ENCODE data around the gene CD151.

CD151 gene

DNA sequence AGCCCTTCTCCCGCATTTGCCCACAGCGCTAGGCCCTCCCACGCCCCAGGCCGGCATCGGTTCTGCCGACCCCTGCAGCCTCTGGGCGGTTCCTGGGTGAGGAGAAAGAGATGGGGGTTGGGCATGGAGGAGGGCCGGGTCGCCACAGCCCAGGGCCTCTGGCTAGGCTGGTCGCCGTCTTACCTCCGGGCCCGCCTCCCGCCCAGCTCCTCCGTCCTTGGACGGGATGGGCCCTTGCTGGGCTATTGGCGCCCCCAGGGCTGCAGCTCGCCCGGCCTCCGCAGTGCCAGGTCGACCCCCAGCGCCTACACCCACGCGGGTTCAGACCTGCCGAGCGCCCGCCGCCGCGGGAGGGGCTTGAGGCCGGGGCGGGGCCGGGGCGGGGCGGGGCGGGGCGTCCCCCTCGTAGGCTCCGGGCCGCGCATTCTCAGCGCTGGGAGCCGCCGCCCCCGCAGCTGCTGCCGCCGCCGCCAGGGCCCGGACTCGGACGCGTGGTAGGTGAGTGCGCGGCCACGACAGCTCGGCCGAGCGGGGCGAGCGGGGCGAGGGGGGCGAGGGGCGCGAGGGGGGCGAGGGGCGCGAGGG is at the start of gene CD151:
Gene CD151 (plus strand): TSS at position 424 of the 585 bp plus-strand sequence. CDS start 3,118 bp downstream, outside the sequence.
- peak within 1 kb of the TSS; percentile 74 for H3K4me3 ChIP-seq (ENCODE audit: low read depth, low read length)
- TF ChIP-seq, protein P1, sequence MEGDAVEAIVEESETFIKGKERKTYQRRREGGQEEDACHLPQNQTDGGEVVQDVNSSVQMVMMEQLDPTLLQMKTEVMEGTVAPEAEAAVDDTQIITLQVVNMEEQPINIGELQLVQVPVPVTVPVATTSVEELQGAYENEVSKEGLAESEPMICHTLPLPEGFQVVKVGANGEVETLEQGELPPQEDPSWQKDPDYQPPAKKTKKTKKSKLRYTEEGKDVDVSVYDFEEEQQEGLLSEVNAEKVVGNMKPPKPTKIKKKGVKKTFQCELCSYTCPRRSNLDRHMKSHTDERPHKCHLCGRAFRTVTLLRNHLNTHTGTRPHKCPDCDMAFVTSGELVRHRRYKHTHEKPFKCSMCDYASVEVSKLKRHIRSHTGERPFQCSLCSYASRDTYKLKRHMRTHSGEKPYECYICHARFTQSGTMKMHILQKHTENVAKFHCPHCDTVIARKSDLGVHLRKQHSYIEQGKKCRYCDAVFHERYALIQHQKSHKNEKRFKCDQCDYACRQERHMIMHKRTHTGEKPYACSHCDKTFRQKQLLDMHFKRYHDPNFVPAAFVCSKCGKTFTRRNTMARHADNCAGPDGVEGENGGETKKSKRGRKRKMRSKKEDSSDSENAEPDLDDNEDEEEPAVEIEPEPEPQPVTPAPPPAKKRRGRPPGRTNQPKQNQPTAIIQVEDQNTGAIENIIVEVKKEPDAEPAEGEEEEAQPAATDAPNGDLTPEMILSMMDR (IDR thresholded peaks at IDR 0.05; ENCODE audit: low read depth, low read length), result no peak

DNA sequence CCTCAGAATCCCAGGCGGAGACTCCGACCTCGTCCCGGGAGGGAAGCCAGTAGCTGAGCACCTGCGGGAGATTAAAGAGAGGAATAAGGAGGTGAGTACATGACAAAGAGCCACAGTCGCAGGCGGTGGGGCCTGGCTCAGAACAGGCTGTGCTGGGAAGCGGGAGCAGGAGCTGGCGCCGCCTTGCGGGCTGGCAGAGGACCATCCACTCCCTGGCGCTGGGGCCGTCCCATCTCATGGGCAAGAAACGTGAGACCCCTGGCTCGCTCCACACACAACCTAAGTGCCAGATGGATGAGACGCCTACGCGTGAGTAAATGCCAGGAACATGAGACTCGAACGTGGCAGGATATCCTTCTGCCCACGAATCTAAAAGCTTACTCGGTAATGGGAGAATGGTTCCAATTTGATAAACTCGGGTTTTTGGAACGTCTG is 49.2 kb upstream of the CD151 start:
- no peak overlapping the region for H3K4me3 ChIP-seq (ENCODE audit: low read depth, low read length)
- TF ChIP-seq, protein P1 (IDR thresholded peaks at IDR 0.05; ENCODE audit: low read depth, low read length), result peak; percentile 97

GRCh38 chr11:786235-787083 is 46.3 kb upstream of the CD151 start:
- TF ChIP-seq, protein P1 (IDR thresholded peaks at IDR 0.05; ENCODE audit: low read depth, low read length), result no peak

DNA sequence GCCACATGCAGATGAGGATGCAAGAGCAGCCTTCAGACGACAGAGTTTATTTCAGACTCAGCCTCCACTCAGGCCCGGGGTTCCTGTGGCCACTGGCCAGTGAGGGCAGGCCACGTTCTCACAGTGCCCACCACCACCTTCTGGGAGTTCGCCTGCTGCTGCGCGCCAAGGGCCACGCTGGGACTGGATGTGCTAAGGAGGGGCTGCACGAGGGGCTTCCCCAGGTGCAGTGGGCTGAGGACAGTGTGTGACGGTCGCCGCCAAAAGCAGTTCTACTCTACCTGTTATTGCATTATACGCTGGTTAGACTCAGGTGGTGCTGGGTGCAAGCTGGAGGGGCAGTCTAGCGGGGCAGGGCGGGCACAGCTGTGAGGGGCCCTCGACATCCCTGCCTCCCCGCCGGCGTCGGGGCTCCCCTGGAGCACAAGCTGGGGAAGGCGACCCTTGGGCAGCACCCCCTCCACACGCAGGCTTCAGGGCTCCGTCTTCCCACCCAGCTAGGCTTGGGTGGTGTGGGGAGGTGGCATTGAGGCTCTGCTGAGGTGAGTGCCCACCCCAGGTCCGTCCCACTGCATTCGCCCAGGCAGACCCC is 45.6 kb upstream of the CD151 start:
- H3K4me3 ChIP-seq (ENCODE audit: low read depth, low read length), result no peak overlapping the region
- TF ChIP-seq, protein P1 (IDR thresholded peaks at IDR 0.05; ENCODE audit: low read depth, low read length), result no peak

More at GRCh38 chr11:786235-787083, 46.3 kb upstream of the CD151 start:
- no peak overlapping the region for H3K4me3 ChIP-seq (ENCODE audit: low read depth, low read length)

GRCh38 chr11:788009-788640 is 44.6 kb upstream of the CD151 start:
- no peak overlapping the region for H3K4me3 ChIP-seq (ENCODE audit: low read depth, low read length)

DNA sequence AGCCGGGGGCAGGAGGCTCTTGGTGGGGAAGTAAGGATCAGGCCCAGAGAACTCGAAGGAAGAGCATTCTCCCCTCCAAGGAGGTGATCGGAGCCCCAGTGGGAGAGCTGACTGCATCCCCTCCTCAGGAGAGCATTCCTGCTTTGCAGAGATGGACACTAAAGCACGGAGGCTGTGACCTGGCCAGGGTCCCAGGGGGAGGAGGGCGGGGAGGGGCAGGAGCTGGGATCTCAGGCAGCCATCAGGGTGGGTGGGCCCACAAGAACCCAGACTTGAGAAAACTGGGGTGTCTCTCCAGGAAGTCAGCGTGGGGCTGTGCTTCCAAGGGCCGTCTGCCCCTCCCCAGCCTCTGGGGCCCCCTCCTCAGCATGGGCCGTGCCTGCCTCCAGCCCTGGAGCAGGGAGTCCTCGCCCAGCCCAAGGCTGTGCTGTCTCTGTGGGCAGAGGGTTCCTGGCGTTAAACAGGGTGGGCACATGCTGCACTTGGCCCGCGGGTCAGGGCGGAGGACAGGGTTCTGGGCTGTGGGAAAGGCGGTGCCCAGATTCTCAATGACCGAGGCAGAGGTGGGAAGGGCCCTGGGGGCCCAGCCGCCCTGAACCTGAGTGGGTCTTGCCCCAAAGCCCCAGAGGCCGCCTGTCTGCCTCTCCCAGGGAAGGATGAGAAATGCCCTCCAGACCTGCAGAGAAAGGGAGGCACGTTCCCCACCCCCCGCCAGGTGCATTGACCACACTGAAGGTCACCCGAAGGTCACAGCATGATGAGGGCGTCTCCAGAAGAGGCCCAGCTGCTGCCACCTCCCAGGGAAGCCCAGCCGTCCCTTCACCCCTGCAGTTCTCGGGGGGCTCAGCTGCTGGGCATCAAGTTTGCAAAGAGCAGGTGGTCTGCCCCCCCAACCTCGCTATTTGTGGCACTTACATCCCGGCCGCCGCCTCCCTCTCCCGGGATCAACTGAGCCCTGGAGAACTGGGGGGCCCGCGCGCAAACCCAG is 43.5 kb upstream of the CD151 start:
- peak overlapping the region; percentile 46 for H3K4me3 ChIP-seq (ENCODE audit: low read depth, low read length)

More at GRCh38 chr11:788009-788640, 44.6 kb upstream of the CD151 start:
- TF ChIP-seq, protein P1 (IDR thresholded peaks at IDR 0.05; ENCODE audit: low read depth, low read length), result no peak

More for the DNA sequence above, 43.5 kb upstream of the CD151 start:
- TF ChIP-seq, protein P1 (IDR thresholded peaks at IDR 0.05; ENCODE audit: low read depth, low read length), result no peak

Data from WI38 (cell line).